AG09319 (cell line): ENCODE results near the gene ZNF454.

Source experiments
- DNase-seq: peaks from one replicate; pipeline ENCODE4 v3.0.0-alpha.2; 2010; ENCODE audit warnings: low read depth; ENCODE audit errors: extremely low read depth
- TF ChIP-seq, protein P1 (sequence below): IDR thresholded peaks from 2 replicates; pipeline ENCODE4 v1.5.1; 2011; ENCODE audit warnings: low read depth, mild to moderate bottlenecking, inconsistent platforms, low read length, moderate library complexity

Gene ZNF454

DNA sequence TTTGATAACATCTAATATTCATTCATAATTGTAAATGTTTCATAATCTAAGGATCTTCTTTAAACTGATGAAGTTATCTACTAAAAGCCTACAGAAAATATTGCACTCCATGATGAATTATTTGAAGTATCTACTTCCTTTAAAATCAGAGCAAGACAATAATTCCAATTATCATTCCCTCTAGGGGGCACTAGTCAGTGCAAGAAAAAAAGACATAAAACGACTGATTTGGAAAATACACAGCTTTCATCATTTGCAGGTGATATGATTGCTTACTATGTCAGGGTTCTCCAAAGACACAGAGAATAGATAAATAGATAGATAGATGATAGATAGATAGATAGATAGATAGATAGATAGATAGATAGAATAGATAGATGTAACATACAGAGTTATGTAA is 67.7 kb downstream of the ZNF454 start:
- no peak for DNase-seq
- TF ChIP-seq, protein P1, sequence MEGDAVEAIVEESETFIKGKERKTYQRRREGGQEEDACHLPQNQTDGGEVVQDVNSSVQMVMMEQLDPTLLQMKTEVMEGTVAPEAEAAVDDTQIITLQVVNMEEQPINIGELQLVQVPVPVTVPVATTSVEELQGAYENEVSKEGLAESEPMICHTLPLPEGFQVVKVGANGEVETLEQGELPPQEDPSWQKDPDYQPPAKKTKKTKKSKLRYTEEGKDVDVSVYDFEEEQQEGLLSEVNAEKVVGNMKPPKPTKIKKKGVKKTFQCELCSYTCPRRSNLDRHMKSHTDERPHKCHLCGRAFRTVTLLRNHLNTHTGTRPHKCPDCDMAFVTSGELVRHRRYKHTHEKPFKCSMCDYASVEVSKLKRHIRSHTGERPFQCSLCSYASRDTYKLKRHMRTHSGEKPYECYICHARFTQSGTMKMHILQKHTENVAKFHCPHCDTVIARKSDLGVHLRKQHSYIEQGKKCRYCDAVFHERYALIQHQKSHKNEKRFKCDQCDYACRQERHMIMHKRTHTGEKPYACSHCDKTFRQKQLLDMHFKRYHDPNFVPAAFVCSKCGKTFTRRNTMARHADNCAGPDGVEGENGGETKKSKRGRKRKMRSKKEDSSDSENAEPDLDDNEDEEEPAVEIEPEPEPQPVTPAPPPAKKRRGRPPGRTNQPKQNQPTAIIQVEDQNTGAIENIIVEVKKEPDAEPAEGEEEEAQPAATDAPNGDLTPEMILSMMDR = no peak; the same call in 1 of the 2 replicates
